ENCODE data around the gene RHOA. TPM values are rescaled to one million over a fixed set of nuclear protein-coding genes. Genes with fewer than 3 reads are reported as not detected.
"Not testable (repeated sequence)": the region's sequence is repeated elsewhere in the genome, so short reads cannot be mapped to it uniquely, and the experiment has no call there.

The RHOA gene
- total RNA-seq, 1 donor from 2014 or later, result 300 TPM

DNA sequence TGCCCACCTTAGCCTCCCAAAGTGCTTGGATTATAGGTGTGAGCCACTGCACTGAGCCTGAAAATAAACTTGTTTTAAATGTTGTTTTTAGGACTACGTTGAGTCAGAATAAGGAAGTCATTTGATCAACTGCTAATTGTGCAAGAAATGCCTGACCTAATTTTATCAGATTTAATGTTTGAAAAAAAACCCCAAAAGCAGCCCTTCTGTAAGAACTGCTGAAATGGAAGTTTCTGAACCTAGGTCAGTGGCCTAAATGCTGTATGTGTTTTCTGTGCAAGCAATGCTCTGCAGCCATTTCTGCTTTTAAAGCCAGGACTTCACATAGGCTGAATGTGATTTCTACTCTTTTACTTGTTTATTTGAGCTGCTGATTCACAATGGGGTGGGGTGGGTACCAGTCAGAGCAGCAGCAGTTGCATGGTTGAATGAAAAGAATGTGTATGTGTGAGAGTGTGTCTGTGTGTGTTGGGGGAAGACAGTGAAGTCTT, 60.2 kb downstream of the RHOA start:
- Mint-ChIP-seq H3K4me1 (ENCODE audit: unreplicated experiment) (peaks cover 11% of the 10 kb centered on the region), H3K36me3 (peaks cover 10% of the 10 kb centered on the region), H3K27me3 (no peaks in the 10 kb centered on the region), H3K4me3 (peak overlapping the region; percentile 63), H3K27ac (peak overlapping the region; percentile 83), H3K9me3 (no peaks in the 10 kb centered on the region)
- TF ChIP-seq CTCF (conservative IDR thresholded peaks at IDR 0.05), result no peak
- no peak for DNase-seq (ENCODE audit: extremely low spot score, unreplicated experiment)

DNA sequence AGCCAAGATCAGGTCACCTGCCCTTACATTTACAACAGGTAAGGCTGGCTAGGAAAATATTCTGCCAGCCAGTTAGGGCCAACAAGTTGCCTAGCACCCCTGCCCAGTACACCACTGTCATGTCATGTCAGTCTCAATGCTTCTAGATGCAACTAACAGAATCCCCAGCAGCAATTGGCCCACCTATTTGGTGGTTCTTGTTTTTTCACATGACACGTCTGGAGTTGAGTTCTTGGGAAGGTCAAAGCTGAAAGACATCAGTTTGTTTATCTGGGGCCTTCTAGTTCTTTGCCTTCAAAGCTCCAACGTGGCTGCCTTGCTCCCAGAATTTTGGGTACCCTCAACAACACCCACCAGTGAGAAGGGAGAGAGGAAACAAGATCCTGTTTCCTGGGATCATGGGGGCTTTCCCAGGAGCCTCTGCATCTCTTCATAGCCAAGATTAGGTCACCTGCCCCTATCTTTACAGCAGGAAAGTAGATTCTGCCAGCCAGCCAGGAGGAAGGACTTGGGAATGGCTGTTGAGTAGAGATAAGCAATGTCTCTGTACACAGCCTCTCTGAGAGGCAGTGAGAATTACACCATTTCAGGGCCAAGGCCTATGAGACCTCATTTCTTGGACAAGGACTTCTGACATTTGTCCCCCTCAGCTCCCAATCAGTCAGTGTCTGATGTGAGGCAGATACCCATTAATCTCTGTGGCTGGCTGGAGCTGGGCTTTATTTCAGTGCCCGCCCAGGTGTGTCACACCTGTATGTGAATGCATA, 62.2 kb downstream of the RHOA start:
- Mint-ChIP-seq H3K4me1 (ENCODE audit: unreplicated experiment) (peaks cover 5% of the 10 kb centered on the region), H3K9me3 (no peaks in the 10 kb centered on the region), H3K27ac (no peak overlapping the region), H3K4me3 (no peak overlapping the region), H3K27me3 (no peaks in the 10 kb centered on the region), H3K36me3 (peaks cover 4% of the 10 kb centered on the region)
- no peak for TF ChIP-seq CTCF (conservative IDR thresholded peaks at IDR 0.05)
- DNase-seq (ENCODE audit: extremely low spot score, unreplicated experiment), result no peak

- not testable (repeated sequence) for H3K9me3 Mint-ChIP-seq; H3K27me3 Mint-ChIP-seq; H3K4me1 Mint-ChIP-seq (ENCODE audit: unreplicated experiment); H3K27ac Mint-ChIP-seq; H3K4me3 Mint-ChIP-seq; H3K36me3 Mint-ChIP-seq; DNase-seq (ENCODE audit: extremely low spot score, unreplicated experiment)
Measured at GRCh38 chr3:49348361-49348760, 63.4 kb downstream of the RHOA start.

DNA sequence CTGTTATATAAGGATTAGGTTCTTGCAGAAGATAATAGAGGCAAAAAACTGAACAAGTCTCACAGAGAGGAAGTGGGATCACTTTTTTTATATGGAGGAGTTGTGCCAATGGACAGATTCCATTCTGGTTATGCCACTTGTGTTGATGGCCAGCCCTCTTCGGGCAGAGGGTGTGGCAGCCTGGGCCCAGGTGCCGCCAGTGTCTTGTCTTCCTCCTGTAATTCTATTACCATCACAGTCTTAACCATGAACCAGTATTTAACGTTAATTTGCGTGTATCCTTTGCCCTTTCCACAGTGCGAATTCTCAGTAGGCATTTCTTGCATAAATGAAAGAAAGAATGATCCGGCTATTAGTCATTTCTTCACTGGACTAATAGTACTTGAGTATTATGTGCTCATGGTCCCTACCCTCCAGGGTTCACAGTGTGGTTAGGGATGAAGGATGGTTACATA, 65.0 kb downstream of the RHOA start:
- no peak overlapping the region for H3K27ac Mint-ChIP-seq
- H3K36me3 Mint-ChIP-seq, result no peaks in the 10 kb centered on the region
- H3K4me3 Mint-ChIP-seq, result no peak overlapping the region
- DNase-seq (ENCODE audit: extremely low spot score, unreplicated experiment), result no peak
- no peaks in the 10 kb centered on the region for H3K27me3 Mint-ChIP-seq
- no peaks in the 10 kb centered on the region for H3K9me3 Mint-ChIP-seq
- TF ChIP-seq CTCF (conservative IDR thresholded peaks at IDR 0.05), result no peak
- H3K4me1 Mint-ChIP-seq (ENCODE audit: unreplicated experiment), result peaks cover 3% of the 10 kb centered on the region

GRCh38 chr3:49343163-49343562, 68.6 kb downstream of the RHOA start:
- Mint-ChIP-seq H3K36me3 (peaks cover under 1% of the 10 kb centered on the region), H3K4me3 (no peak overlapping the region), H3K9me3 (no peaks in the 10 kb centered on the region), H3K27me3 (no peaks in the 10 kb centered on the region), H3K27ac (no peak overlapping the region), H3K4me1 (ENCODE audit: unreplicated experiment) (peaks cover 19% of the 10 kb centered on the region)
- no peak for TF ChIP-seq CTCF (conservative IDR thresholded peaks at IDR 0.05)
- no peak for DNase-seq (ENCODE audit: extremely low spot score, unreplicated experiment)

DNA sequence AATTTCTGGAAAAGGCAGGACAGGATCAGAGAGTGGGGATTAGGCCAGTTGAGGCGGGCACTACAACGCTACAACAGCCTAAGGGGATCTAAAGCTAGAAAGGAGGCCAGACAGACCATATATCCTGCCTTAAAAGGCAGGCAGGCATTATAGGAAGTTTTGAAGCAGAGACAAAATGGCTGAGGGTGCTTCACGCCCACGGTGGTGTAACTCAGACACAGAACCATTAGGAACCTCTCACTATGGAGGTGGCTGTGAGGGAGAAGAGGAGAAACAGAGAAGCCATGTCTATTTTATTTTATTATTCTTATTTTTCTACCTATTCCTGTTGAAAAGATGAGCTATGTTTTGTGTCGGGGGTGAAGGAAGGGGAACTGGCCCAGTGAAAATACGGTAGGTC, 69.8 kb downstream of the RHOA start:
- no peak overlapping the region for H3K4me3 Mint-ChIP-seq
- H3K27ac Mint-ChIP-seq, result no peak overlapping the region
- H3K27me3 Mint-ChIP-seq, result no peaks in the 10 kb centered on the region
- no peaks in the 10 kb centered on the region for H3K9me3 Mint-ChIP-seq
- peaks cover 3% of the 10 kb centered on the region for H3K36me3 Mint-ChIP-seq
- H3K4me1 Mint-ChIP-seq (ENCODE audit: unreplicated experiment), result peaks cover 21% of the 10 kb centered on the region
- DNase-seq (ENCODE audit: extremely low spot score, unreplicated experiment), result no peak
- TF ChIP-seq CTCF (conservative IDR thresholded peaks at IDR 0.05), result no peak
